ENCODE measurements around the gene ANTKMT. TPM values are rescaled to one million over a fixed set of nuclear protein-coding genes. Genes with fewer than 3 reads are reported as not detected.
"Not testable (repeated sequence)": the region's sequence is repeated elsewhere in the genome, so short reads cannot be mapped to it uniquely, and the experiment has no call there.

The ANTKMT gene
- total RNA-seq, 1 donor from 2014 or later = 111 TPM

GRCh38 chr16:735982-736453 lies 15.1 kb downstream of the ANTKMT start:
- no peak for DNase-seq (ENCODE audit: low read depth)
- no peak overlapping the region for H3K4me3 ChIP-seq (ENCODE audit: low read depth, low read length)
- no peak for TF ChIP-seq CTCF (conservative IDR thresholded peaks at IDR 0.05; ENCODE audit: low read depth, low read length)

- H3K4me3 ChIP-seq (ENCODE audit: low read depth, low read length) = no peak overlapping the region
- no peak for DNase-seq (ENCODE audit: low read depth)
- TF ChIP-seq CTCF (conservative IDR thresholded peaks at IDR 0.05; ENCODE audit: low read depth, low read length) = no peak
Measured at GRCh38 chr16:736936-737481, 16.1 kb downstream of the ANTKMT start.

- H3K4me3 ChIP-seq (ENCODE audit: low read depth, low read length) = peak overlapping the region; percentile 72
- DNase-seq (ENCODE audit: low read depth) = no peak
- no peak for TF ChIP-seq CTCF (conservative IDR thresholded peaks at IDR 0.05; ENCODE audit: low read depth, low read length)
Measured at GRCh38 chr16:739560-740458, 18.9 kb downstream of the ANTKMT start.

- DNase-seq (ENCODE audit: low read depth) = no peak
Measured at GRCh38 chr16:740459-740763, 19.5 kb downstream of the ANTKMT start.

GRCh38 chr16:740764-741505 lies 20.0 kb downstream of the ANTKMT start, which contains the start of gene CIAO3:
Gene CIAO3 (minus strand): TSS chr16:740997. CDS start chr16:740985, 12 bp downstream.
- no peak for DNase-seq (ENCODE audit: low read depth)
- peak within 1 kb of the TSS; percentile 72 for H3K4me3 ChIP-seq (ENCODE audit: low read depth, low read length)
- peak; percentile 65 for TF ChIP-seq CTCF (conservative IDR thresholded peaks at IDR 0.05; ENCODE audit: low read depth, low read length)

More at GRCh38 chr16:740459-740763, 19.5 kb downstream of the ANTKMT start:
- no peak for TF ChIP-seq CTCF (conservative IDR thresholded peaks at IDR 0.05; ENCODE audit: low read depth, low read length)
- peak overlapping the region; percentile 72 for H3K4me3 ChIP-seq (ENCODE audit: low read depth, low read length)

GRCh38 chr16:741986-742629 lies 21.2 kb downstream of the ANTKMT start:
- DNase-seq (ENCODE audit: low read depth) = no peak
- no peak overlapping the region for H3K4me3 ChIP-seq (ENCODE audit: low read depth, low read length)
- no peak for TF ChIP-seq CTCF (conservative IDR thresholded peaks at IDR 0.05; ENCODE audit: low read depth, low read length)

- DNase-seq (ENCODE audit: low read depth); H3K4me3 ChIP-seq (ENCODE audit: low read depth, low read length): not testable (repeated sequence)
Measured at GRCh38 chr16:742894-743293, 21.9 kb downstream of the ANTKMT start.

Data from epithelial cell of proximal tubule (primary cell).